Stomach smooth muscle (tissue), 2 donors: Measurements from ENCODE around the gene CDC26.
"Not testable (repeated sequence)": the region's sequence is repeated elsewhere in the genome, so short reads cannot be mapped to it uniquely, and the experiment has no call there.

ENCODE experiments used
- H3K27ac ChIP-seq: one replicate; pipeline ENCODE4 v1.7.0; 2013; ENCODE audit warnings: mild to moderate bottlenecking, low read length, inconsistent platforms
- H3K27me3 ChIP-seq, 2 donors: one replicate each; pipeline ENCODE4 v1.7.0; 2013; ENCODE audit warnings: low read length in 2 of 2; ENCODE audit not compliant: insufficient read depth in 2 of 2, control insufficient read depth in 1 of 2
- H3K36me3 ChIP-seq, 2 donors: one replicate each; pipeline ENCODE4 v1.7.0; 2013; ENCODE audit warnings: low read length in 2 of 2; ENCODE audit not compliant: control insufficient read depth in 2 of 2, insufficient read depth in 2 of 2
- H3K4me1 ChIP-seq: one replicate; pipeline ENCODE4 v1.7.0; 2013; ENCODE audit warnings: low read length; ENCODE audit not compliant: control insufficient read depth, insufficient read depth
- H3K4me3 ChIP-seq, 2 donors: one replicate each; pipeline ENCODE4 v1.7.0; 2013; ENCODE audit warnings: low read length in 2 of 2
- H3K9ac ChIP-seq, 2 donors: one replicate each; pipeline ENCODE4 v1.7.0; 2013; ENCODE audit warnings: low read length in 2 of 2, mild to moderate bottlenecking in 1 of 2
- H3K9me3 ChIP-seq, 2 donors: one replicate each; pipeline ENCODE4 v1.7.0; 2013; ENCODE audit warnings: low read length in 2 of 2; ENCODE audit not compliant: control insufficient read depth in 2 of 2
- donor health status: healthy.
- donor health status: Pancreatic carcinoma.

Gene CDC26

DNA sequence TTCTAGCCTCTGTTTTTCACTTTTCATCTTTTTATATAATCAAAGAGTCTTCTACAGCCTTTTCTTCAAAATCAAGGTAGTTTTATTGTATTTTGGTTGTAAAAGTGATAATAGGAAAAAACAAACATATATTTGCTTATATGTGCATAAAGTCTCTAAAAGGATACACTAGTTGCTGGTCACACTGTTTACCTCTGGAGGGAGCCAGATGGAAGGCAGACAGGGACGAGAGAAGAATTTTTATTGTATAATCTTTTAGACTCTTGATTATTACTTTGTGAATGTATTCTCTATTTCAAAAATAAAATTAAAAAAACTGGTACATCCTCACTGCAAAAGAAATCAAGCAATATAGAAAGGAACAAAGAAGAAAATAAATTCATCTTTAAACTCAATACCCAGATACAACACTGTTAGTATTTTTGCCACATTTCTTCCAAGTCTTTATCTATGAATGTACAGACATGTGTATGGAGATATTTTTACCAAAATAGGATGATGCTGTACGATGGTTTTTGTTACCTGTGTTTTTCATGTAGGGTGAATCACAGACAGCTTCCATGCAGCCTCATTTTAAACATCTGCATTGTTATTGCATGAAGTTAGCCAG is 33.9 kb upstream of the CDC26 start:
- Histone ChIP-seq H3K27me3 (no peaks in the 10 kb centered on the region), H3K4me1 (no peaks in the 10 kb centered on the region), H3K27ac (no peak overlapping the region), H3K4me3 (no peak overlapping the region), H3K36me3 (no peaks in the 10 kb centered on the region), H3K9me3 (no peaks in the 10 kb centered on the region), H3K9ac (no peak overlapping the region)

DNA sequence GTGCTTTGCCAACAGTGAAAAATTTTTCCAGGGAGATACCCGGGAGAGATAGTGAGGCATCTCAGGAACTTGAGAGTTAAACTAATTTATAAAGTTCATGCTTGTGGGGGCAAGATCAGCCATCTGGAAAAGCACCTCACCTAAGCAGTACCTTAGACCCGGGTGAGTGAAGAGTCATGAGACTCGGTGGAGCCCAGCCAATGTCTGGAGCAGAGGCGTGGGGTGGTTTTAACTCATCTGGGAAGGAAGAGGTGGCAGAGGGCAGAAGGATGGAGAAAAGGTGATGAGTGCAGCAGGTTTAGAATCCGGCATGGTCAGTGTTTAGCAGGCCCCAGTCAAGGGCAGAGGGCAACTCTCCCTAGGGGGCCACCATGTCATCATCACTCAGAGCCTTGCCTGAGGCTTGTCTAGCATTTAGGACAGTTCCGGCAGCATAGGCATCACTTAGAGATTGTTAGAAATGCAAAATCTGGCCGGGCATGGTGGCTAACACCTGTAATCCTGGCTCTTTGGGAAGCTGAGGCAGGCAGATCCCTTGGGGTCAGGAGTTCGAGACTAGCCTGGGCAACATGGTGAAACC is 32.1 kb upstream of the CDC26 start:
- Histone ChIP-seq H3K4me1 (no peaks in the 10 kb centered on the region), H3K27ac (no peak overlapping the region), H3K9me3 (no peaks in the 10 kb centered on the region), H3K9ac (no peak overlapping the region), H3K4me3 (no peak overlapping the region), H3K27me3 (peaks cover 0 to 2% of the 10 kb centered on the region in 2 donors), H3K36me3 (no peaks in the 10 kb centered on the region)

DNA sequence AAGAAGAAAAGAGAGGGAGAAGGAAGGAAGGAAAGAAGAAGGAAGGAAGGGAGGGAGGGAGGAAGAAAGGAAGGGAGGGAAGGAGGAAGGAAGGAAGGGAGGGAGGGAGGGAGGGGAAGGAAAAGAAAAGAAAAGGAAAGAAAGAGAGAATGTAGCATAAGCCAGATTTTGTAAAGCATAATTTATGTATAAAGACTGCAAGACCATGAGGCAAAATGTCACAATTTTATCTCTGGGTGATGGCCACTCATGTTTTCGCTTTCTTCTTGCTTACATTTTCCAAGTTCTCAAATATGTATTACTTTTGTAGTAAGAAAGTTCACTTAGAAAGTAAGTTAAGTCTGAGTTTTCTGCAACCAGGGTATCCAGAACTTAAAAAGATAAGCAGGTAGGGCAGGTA is 31.2 kb upstream of the CDC26 start:
- Histone ChIP-seq H3K4me1 (no peaks in the 10 kb centered on the region), H3K27ac (no peak overlapping the region), H3K36me3 (no peaks in the 10 kb centered on the region), H3K9me3 (no peaks in the 10 kb centered on the region), H3K9ac (no peak overlapping the region), H3K4me3 (no peak overlapping the region), H3K27me3 (peaks cover 0 to 2% of the 10 kb centered on the region in 2 donors)

DNA sequence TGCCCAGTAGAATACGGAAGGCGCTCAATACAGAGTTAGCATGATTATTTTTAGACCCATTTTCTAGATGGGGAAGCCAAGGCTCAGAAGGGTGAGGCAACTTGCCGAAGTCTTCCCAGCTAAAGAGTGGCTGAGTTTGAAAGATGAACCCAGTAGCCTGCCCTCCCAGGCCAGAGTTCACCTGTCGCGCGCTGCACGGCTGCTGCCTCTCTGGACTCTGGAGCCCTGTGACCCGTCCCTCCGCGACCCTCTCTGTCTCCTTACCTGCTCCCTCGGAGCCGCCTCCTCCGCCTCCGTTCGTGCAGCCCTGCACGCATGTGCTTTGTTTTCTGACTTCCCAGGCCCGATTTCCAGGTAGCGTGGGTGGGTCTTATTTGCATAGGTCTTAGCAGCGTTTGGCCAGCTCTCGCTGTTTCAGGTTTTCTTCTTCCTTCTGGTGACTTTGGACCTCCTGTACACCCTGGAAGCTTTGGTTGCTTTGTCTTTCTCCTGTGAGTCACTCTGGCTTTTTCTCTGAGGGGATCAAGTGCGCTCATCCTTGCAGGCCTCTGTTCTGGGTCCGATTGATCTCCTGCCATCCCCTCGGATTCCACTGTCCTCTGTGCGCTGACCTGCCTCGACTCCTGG is 27.5 kb upstream of the CDC26 start, which contains the start of gene RNF183:
RNF183 (minus strand) TSS at position 585 of the 627 bp plus-strand sequence. CDS start 5,192 bp downstream, outside the sequence.
- H3K27me3 ChIP-seq = peaks cover 0 to 2% of the 10 kb centered on the region in 2 donors
- H3K36me3 ChIP-seq = no peaks in the 10 kb centered on the region
- no peak within 1 kb of the TSS for H3K9ac ChIP-seq
- H3K27ac ChIP-seq = no peak within 1 kb of the TSS
- no peaks in the 10 kb centered on the region for H3K9me3 ChIP-seq
- H3K4me3 ChIP-seq = no peak within 1 kb of the TSS
- no peaks in the 10 kb centered on the region for H3K4me1 ChIP-seq

DNA sequence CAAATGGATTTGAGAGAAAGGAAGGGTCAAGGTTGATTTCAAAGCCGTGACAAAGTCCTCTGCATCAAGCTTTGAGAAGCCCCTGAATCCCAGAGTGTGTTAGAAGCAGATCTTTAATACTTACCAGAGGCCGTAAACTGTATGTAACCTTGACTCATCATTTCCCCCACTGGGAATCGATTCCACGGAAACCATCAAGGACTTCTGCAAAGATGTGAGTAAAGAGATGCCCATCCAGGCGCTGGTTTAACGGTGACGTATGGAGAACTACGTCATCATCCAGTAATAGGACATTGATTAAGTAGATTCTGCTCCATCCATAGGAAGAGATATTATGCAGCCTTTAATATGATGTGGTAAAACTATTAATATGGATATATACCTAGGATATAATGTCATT is 26.2 kb upstream of the CDC26 start:
- no peak overlapping the region for H3K4me3 ChIP-seq
- H3K9me3 ChIP-seq = no peaks in the 10 kb centered on the region

DNA sequence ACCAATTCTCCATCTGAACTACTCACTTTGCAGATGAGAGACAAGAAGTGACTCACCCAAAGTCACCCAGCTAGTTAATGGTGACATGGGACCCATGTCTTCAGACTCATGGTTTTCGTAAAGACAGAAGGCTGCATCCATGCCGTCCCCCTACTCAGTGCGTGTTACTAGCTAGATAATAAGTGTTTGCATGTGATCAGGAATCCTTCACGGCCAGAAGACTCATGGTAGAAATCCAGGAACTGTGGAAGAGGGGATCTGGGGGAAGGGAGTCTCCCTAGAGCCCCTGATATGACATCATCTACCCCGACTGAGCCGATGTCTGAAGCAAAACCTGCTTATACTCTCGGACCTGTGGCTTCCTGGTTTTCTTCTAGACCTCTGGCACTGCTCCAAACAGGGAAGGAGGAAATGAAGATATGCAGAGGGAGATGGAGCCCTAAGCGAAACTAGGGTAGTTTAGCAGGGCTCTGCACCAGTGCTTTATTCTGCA is 24.5 kb upstream of the CDC26 start:
- no peak overlapping the region for H3K4me3 ChIP-seq
- H3K36me3 ChIP-seq = no peaks in the 10 kb centered on the region
- peaks cover 0 to 2% of the 10 kb centered on the region in 2 donors for H3K27me3 ChIP-seq
- H3K27ac ChIP-seq = no peak overlapping the region
- H3K4me1 ChIP-seq = no peaks in the 10 kb centered on the region
- no peaks in the 10 kb centered on the region for H3K9me3 ChIP-seq
- no peak overlapping the region for H3K9ac ChIP-seq

More for the DNA sequence above, 26.2 kb upstream of the CDC26 start:
- no peak overlapping the region for H3K9ac ChIP-seq
- no peaks in the 10 kb centered on the region for H3K4me1 ChIP-seq
- H3K27ac ChIP-seq = no peak overlapping the region
- peaks cover 0 to 2% of the 10 kb centered on the region in 2 donors for H3K27me3 ChIP-seq
- no peaks in the 10 kb centered on the region for H3K36me3 ChIP-seq

DNA sequence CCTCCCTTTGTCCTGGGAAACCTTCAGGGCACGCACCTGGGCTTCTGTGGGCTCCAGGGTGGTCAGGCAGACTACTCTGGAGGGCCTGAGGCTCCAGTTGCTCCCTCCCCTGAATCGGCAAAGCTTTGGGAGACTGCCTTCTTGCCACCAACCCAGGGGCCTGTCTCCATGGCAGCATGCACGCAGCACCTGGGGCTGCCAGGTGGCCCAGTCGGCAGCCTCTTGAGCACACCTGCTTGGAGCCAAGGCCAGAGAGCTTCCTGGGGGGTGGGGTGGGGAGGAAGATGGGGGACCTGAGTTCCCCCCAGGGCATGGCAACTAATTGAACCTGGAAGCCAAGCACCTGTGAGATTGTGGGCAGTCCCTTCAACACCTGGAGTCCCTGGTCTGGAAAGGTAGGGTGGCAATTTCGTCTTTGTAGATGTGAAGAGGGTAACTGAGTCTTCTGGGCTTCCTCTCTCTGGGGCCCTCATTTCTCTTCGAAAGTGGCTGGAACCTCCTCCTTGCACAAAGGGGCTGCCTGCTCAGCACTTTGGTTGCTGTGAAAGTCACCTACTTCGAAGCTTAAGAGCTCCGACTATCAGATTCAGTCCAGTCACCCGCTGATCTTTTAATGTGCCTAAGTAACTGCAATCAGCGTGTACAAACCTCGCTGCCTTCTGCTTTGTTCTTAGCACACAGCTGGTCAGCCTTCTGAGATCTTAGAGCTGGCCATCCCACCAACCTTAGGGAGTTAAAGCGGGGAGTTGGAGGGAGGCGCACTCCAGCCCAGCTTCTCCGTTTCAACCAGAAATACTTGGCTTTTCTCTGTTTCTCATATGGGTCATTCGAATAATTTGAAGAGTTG is 23.8 kb upstream of the CDC26 start:
- Histone ChIP-seq H3K27me3 (peaks cover 0 to 2% of the 10 kb centered on the region in 2 donors), H3K27ac (no peak overlapping the region), H3K9me3 (no peaks in the 10 kb centered on the region), H3K4me3 (no peak overlapping the region), H3K36me3 (no peaks in the 10 kb centered on the region), H3K4me1 (no peaks in the 10 kb centered on the region), H3K9ac (no peak overlapping the region)

DNA sequence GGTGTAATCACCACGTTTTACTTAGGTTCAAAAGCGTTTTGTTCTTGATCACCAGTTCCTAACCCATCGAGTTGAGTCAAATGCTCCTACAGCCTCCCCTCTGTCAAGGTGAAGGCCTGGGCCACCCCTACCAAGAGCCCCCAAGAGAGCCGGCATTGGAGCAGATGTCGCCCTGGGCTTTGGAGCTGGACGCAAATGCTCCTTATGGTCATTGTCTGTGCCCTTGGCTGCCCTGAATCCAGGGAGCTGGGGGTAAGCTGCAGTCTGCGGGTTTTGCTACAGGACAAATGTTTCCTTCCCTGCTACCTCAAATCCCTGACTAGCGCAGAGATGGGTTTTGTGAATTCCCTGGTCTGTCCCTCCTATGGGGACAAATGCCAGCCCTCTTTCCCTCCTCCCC is 22.9 kb upstream of the CDC26 start:
- Histone ChIP-seq H3K27me3 (peaks cover 0 to 2% of the 10 kb centered on the region in 2 donors), H3K36me3 (peaks cover under 1 to 1% of the 10 kb centered on the region in 2 donors), H3K9ac (no peak overlapping the region), H3K27ac (no peak overlapping the region), H3K9me3 (no peaks in the 10 kb centered on the region), H3K4me3 (no peak overlapping the region), H3K4me1 (no peaks in the 10 kb centered on the region)

DNA sequence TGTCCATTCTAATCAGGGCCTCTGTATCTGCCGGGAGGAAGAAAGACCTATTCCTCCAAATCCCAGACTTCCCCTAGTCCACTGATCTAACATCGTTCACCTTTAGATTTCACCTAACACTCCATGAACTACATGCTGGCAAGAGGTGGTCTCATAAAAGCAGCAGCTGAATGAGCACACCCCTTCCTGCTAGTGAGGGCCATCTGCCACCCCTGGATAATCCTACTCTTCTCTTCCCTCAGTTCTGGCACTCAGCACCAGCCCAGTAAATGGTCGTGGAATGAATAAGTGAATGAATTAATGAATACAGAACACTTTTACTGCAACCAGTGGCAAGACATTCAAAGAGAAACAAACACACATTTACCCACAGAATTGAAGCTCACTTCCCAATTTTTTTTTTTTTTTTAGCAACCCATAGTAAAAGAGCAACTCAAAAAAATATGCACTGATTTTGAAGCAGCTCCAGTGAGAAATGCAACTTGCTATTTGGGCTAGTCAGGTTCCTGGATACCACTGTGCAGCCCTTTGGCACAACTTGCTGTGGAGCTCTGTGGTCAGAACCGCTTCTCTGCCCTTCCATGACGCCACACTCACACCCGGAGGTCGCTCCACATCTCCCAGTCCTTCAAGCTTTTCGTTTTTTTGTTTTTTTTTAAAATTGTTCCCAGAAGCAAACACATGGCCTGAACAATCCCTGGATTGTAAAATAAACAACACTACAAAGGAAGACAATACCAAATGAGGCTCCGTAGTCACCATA is 21.6 kb upstream of the CDC26 start:
- H3K27ac ChIP-seq = no peak overlapping the region
- no peak overlapping the region for H3K4me3 ChIP-seq
- H3K27me3 ChIP-seq = no peaks in the 10 kb centered on the region
- H3K9me3 ChIP-seq = no peaks in the 10 kb centered on the region
- no peaks in the 10 kb centered on the region for H3K4me1 ChIP-seq
- no peak overlapping the region for H3K9ac ChIP-seq
- H3K36me3 ChIP-seq = peaks cover 5 to 8% of the 10 kb centered on the region in 2 donors

DNA sequence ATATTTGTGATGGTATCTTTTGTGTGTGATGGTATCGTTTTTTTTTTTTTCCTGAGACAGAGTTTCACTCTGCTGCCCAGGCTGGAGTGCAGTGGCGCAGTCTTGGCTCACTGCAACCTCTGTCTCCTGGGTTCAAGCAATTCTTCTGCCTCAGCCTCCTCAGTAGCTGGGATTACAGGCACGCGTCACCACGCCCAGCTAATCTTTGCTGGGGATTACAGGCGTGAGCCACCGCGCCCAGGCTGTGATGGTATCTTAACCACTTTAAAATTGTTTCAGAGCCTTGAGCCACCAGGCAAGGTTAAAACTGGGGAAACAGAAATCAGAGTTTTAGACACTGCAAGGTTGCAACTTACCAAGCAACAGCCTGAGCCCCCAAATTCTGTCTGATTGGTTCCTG is 20.9 kb upstream of the CDC26 start:
- H3K9me3 ChIP-seq, H3K4me1 ChIP-seq, H3K27me3 ChIP-seq, H3K27ac ChIP-seq, H3K9ac ChIP-seq, H3K4me3 ChIP-seq: not testable (repeated sequence)
- H3K36me3 ChIP-seq = peaks cover 11 to 14% of the 10 kb centered on the region in 2 donors
